HEK293T (cell line): ENCODE results near the gene BBS9.

Source experiments
- CTCF ChIA-PET: fragments of 350-600 bp; formaldehyde crosslinking; extraction: SDS; loops from one replicate; lab custom pipeline; 2021; ENCODE audit warnings: antibody characterized with exemption, inconsistent platforms; lab: Yijun Ruan, JAX
- POLR2A ChIA-PET: fragments of 350-600 bp; formaldehyde crosslinking; extraction: SDS; loops from one replicate; lab custom pipeline; 2020; ENCODE audit warnings: antibody characterized with exemption, inconsistent platforms; lab: Yijun Ruan, JAX
- DNase-seq: peaks from one replicate; pipeline ENCODE4 v3.0.0; 2012; ENCODE audit warnings: mixed read lengths; ENCODE audit errors: extremely low spot score
- ARNT ChIP-seq: fragments of 450-650 bp; IDR thresholded peaks from 2 replicates; pipeline ENCODE4 v1.6.1; 2017; ENCODE audit warnings: mild to moderate bottlenecking
- BHLHE40 ChIP-seq: fragments of 450-650 bp; IDR thresholded peaks from 2 replicates; pipeline ENCODE4 v1.6.1; 2016; ENCODE audit warnings: mild to moderate bottlenecking, moderate library complexity, borderline replicate concordance
- CTBP1 ChIP-seq: fragments of 450-650 bp; IDR thresholded peaks from 2 replicates; pipeline ENCODE4 v1.6.1; 2016; ENCODE audit warnings: borderline replicate concordance
- ELF4 ChIP-seq: fragments of 450-650 bp; IDR thresholded peaks from 2 replicates; pipeline ENCODE4 v1.6.1; 2017; ENCODE audit warnings: antibody characterized with exemption
- FOXA1 ChIP-seq: fragments of 450-650 bp; IDR thresholded peaks from 2 replicates; pipeline ENCODE4 v1.6.1; 2016; ENCODE audit warnings: mild to moderate bottlenecking
- FOXK2 ChIP-seq: fragments of 450-650 bp; IDR thresholded peaks from 2 replicates; pipeline ENCODE4 v1.6.1; 2016; ENCODE audit warnings: mild to moderate bottlenecking
- FOXM1 ChIP-seq: fragments of 450-650 bp; IDR thresholded peaks from 2 replicates; pipeline ENCODE4 v1.6.1; 2017; ENCODE audit warnings: mild to moderate bottlenecking, borderline replicate concordance
- HDGF ChIP-seq: fragments of 450-650 bp; IDR thresholded peaks from 2 replicates; pipeline ENCODE4 v1.6.1; 2017; ENCODE audit warnings: antibody characterized with exemption, borderline replicate concordance
- L3MBTL2 ChIP-seq: fragments of 450-650 bp; conservative IDR thresholded peaks from 2 replicates; pipeline ENCODE4 v1.6.1; 2016; ENCODE audit warnings: mild to moderate bottlenecking
- LEF1 ChIP-seq: fragments of 450-650 bp; IDR thresholded peaks from 2 replicates; pipeline ENCODE4 v1.6.1; 2017; ENCODE audit warnings: mild to moderate bottlenecking, borderline replicate concordance
- NFRKB ChIP-seq: fragments of 450-650 bp; IDR thresholded peaks from 2 replicates; pipeline ENCODE4 v1.6.1; 2016; ENCODE audit warnings: mild to moderate bottlenecking, moderate library complexity
- SP1 ChIP-seq: fragments of 450-650 bp; IDR thresholded peaks from 2 replicates; pipeline ENCODE4 v1.6.1; 2017
- SUZ12 ChIP-seq: fragments of 450-650 bp; IDR thresholded peaks from 2 replicates; pipeline ENCODE4 v1.6.1; 2016; ENCODE audit warnings: mild to moderate bottlenecking
- TARDBP ChIP-seq: fragments of 450-650 bp; IDR thresholded peaks from 2 replicates; pipeline ENCODE4 v1.6.1; 2016
- ZNF384 ChIP-seq: fragments of 450-650 bp; IDR thresholded peaks from 2 replicates; pipeline ENCODE4 v1.6.1; 2016
- TF ChIP-seq, protein P1 (sequence below): fragments of 450-650 bp; IDR thresholded peaks from 2 replicates; pipeline ENCODE4 v1.6.1; 2016

BBS9 gene

GRCh38 chr7:33128990-33129805, at the start of gene BBS9:
Gene BBS9 (plus strand): TSS chr7:33129564. CDS start chr7:33146253, 16,689 bp downstream.
- DNase-seq: peak; percentile 89
- CTCF ChIA-PET: interaction anchor here (0.6 to 0.7 kb wide), 3 partner anchors 15 to 822 kb away, joined by 3 to 8 read pairs (median 3); no protein-coding TSS in a partner anchor
- peak; percentile 71; the same call in 1 of the 2 replicates for TF ChIP-seq TARDBP
- no peak for TF ChIP-seq FOXM1
- TF ChIP-seq HDGF: no peak
- TF ChIP-seq BHLHE40: no peak
- TF ChIP-seq, protein P1, sequence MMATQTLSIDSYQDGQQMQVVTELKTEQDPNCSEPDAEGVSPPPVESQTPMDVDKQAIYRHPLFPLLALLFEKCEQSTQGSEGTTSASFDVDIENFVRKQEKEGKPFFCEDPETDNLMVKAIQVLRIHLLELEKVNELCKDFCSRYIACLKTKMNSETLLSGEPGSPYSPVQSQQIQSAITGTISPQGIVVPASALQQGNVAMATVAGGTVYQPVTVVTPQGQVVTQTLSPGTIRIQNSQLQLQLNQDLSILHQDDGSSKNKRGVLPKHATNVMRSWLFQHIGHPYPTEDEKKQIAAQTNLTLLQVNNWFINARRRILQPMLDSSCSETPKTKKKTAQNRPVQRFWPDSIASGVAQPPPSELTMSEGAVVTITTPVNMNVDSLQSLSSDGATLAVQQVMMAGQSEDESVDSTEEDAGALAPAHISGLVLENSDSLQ: no peak
- TF ChIP-seq L3MBTL2: peak; percentile 39; the same call in 1 of the 2 replicates
- TF ChIP-seq CTBP1: no peak
- TF ChIP-seq SP1: no peak
- no peak for TF ChIP-seq ZNF384
- TF ChIP-seq NFRKB: no peak
- no peak for TF ChIP-seq SUZ12
- no peak for TF ChIP-seq ELF4
- no peak for TF ChIP-seq FOXA1
- TF ChIP-seq FOXK2: no peak; the same call in 1 of the 2 replicates
- no peak for TF ChIP-seq LEF1
- POLR2A ChIA-PET: interaction anchor here (0.6 to 1.2 kb wide), 2 partner anchors 19 to 67 kb away, joined by 3 read pairs; partner anchors contain the start of gene NT5C3A

DNA sequence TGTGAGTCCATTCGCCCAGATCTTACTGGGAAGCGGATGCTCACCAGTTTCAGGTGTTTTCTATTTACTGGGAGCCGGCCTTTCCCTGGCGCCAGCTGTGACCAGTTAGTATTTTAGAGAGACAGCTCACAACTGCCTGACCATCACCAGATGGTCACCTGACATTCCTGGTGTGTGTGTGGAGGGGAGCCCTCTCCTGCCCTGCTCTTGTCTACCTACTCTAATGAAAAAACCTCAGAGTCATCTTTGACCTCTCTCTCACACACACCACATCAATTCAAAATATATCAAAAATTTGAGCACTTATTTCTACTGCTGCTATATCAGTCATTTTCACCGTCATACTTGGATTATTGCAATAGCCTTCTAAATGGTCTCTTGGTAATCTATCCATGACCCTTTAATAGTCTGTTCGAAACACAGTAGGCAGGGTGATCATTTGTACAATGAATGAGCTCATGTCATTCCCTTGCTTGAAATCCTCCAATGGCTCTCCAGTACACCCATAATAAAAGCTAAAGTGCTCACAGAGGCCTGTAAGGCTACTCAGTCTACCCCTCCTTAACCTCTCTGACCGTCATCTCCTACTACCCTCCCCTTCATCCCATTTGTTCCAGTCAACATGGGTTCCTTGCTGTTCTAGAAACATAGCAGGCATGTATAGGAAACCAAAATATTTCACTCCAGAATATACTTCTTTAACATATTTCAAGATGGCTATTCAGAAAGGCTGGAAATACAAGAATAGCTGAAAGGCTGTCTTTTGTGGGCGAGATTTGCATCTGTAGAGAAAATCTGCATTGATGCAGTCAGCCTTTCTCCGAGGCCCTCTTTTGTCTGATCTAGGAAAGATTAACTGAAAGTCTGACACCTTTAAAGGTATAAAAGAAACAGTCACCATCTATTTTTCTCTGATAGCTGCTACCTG, 49.3 kb upstream of the BBS9 start:
- POLR2A ChIA-PET: interaction anchor here (1.3 kb wide), 1 partner anchor 17 kb away, joined by 3 read pairs; the partner anchor contains the start of gene NT5C3A
- CTCF ChIA-PET: no interaction called here
- no peak for TF ChIP-seq FOXK2
- TF ChIP-seq HDGF: no peak
- no peak for TF ChIP-seq ELF4
- TF ChIP-seq FOXA1: no peak
- no peak for TF ChIP-seq FOXM1
- TF ChIP-seq SUZ12: no peak
- TF ChIP-seq, protein P1: no peak
- no peak for TF ChIP-seq BHLHE40
- TF ChIP-seq TARDBP: no peak
- TF ChIP-seq LEF1: no peak
- TF ChIP-seq SP1: no peak
- no peak for TF ChIP-seq L3MBTL2
- no peak for TF ChIP-seq CTBP1
- no peak for TF ChIP-seq ARNT
- DNase-seq: no peak

- no peak for DNase-seq
- CTCF ChIA-PET: no interaction called here
- POLR2A ChIA-PET: no interaction called here
- TF ChIP-seq FOXM1: no peak
- no peak for TF ChIP-seq SP1
- TF ChIP-seq ELF4: no peak
- no peak for TF ChIP-seq ZNF384
- no peak for TF ChIP-seq FOXK2
These were observed 42.0 kb upstream of the BBS9 start for GRCh38 chr7:33087356-33087755.

DNA sequence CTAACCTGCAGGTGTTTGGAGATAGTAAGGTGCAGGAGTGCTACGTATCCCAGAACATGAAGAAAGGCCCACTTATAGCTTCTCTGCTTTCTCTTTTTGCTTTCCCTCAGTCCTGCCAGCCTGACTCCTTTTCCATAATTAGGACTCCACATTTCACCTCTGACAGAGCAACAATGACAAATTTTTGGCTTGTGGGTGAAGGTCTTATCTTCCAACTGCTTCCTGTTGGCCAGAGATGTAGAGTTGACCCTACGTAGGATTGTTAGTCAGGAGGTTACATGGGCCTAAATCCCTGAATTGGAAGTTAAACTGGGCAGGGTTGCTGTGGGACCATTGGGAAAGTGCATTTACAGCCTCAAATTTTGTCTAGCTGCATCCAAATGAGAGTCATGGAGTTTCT, 41.5 kb upstream of the BBS9 start:
- ChIA-PET POLR2A (no interaction called here), CTCF (interaction anchor here (0.6 kb wide), 1 partner anchor 986 kb away, joined by 3 read pairs; no protein-coding TSS in a partner anchor)
- TF ChIP-seq ARNT: no peak
- TF ChIP-seq TARDBP: no peak
- no peak for TF ChIP-seq NFRKB
- TF ChIP-seq FOXM1: no peak
- TF ChIP-seq SP1: no peak
- TF ChIP-seq BHLHE40: no peak
- TF ChIP-seq FOXK2: no peak
- no peak for TF ChIP-seq L3MBTL2
- no peak for TF ChIP-seq FOXA1
- no peak for TF ChIP-seq ZNF384
- no peak for TF ChIP-seq ELF4
- TF ChIP-seq SUZ12: no peak
- no peak for TF ChIP-seq CTBP1
- TF ChIP-seq, protein P1: no peak
- TF ChIP-seq LEF1: no peak
- no peak for TF ChIP-seq HDGF
- no peak for DNase-seq

GRCh38 chr7:33089142-33089541, 40.2 kb upstream of the BBS9 start:
- ChIA-PET POLR2A (no interaction called here), CTCF (no interaction called here)
- DNase-seq: no peak
- TF ChIP-seq, protein P1: no peak
- TF ChIP-seq ZNF384 (no peak), ELF4 (no peak), FOXA1 (no peak), HDGF (no peak), FOXM1 (no peak), L3MBTL2 (no peak), SP1 (no peak), CTBP1 (no peak), TARDBP (no peak)
